NB4 (cell line): Measurements from ENCODE around the gene CARD19.
A peak's percentile ranks its signal among the peaks of the same experiment; 100 is the strongest.

Experiments used
- DNase-seq: peaks from one replicate; pipeline ENCODE4 v3.0.0; 2010; ENCODE audit warnings: low read depth
- H3K4me3 ChIP-seq: one replicate; pipeline ENCODE4 v1.5.1; 2011; ENCODE audit warnings: mild to moderate bottlenecking, low read depth, low read length, moderate library complexity
- CTCF ChIP-seq: IDR thresholded peaks from one replicate; pipeline ENCODE4 v1.5.1; 2012; ENCODE audit warnings: low read depth, low read length
- MAX ChIP-seq: IDR thresholded peaks from 2 replicates; pipeline ENCODE4 v1.6.1; 2011; ENCODE audit warnings: low read depth, low read length
- MYC ChIP-seq: IDR thresholded peaks from 2 replicates; pipeline ENCODE4 v1.6.1; 2011; ENCODE audit warnings: low read depth, low read length
- POLR2A ChIP-seq: IDR thresholded peaks from 2 replicates; pipeline ENCODE4 v1.6.1; 2011; ENCODE audit warnings: mild to moderate bottlenecking; ENCODE audit not compliant: insufficient read length; ENCODE audit errors: extremely low read depth

Gene CARD19

GRCh38 chr9:93092251-93092991 lies 3.6 kb upstream of the CARD19 start:
- TF ChIP-seq CTCF: no peak
- no peak for TF ChIP-seq POLR2A
- TF ChIP-seq MYC: no peak
- TF ChIP-seq MAX: no peak
- H3K4me3 ChIP-seq: no peak overlapping the region
- DNase-seq: no peak

GRCh38 chr9:93093127-93093876 lies 2.7 kb upstream of the CARD19 start:
- TF ChIP-seq MAX: no peak
- TF ChIP-seq POLR2A: no peak
- TF ChIP-seq MYC: no peak
- no peak for TF ChIP-seq CTCF
- no peak overlapping the region for H3K4me3 ChIP-seq
- DNase-seq: no peak

GRCh38 chr9:93093877-93094657 lies 1.9 kb upstream of the CARD19 start:
- no peak overlapping the region for H3K4me3 ChIP-seq
- no peak for DNase-seq
- TF ChIP-seq MAX (no peak), MYC (no peak), CTCF (no peak), POLR2A (no peak)

GRCh38 chr9:93094658-93095204 lies 1.3 kb upstream of the CARD19 start:
- peak; percentile 80 for DNase-seq
- peak overlapping the region; percentile 53 for H3K4me3 ChIP-seq
- TF ChIP-seq POLR2A (no peak), MYC (no peak), CTCF (no peak), MAX (no peak)
